HL-60 (cell line): Measurements from ENCODE around the gene THRB.

Experiments used
- REST ChIP-seq: IDR thresholded peaks from 2 replicates; pipeline ENCODE4 v1.6.1; 2012; ENCODE audit warnings: low read depth; ENCODE audit not compliant: insufficient replicate concordance
- TF ChIP-seq, protein P1 (sequence below): IDR thresholded peaks from one replicate; pipeline ENCODE4 v1.5.1; 2011; ENCODE audit warnings: low read length, control low read depth, inconsistent platforms; ENCODE audit not compliant: insufficient read depth

GRCh38 chr3:24158761-24159454 is 335.7 kb downstream of the THRB start:
- TF ChIP-seq, protein P1, sequence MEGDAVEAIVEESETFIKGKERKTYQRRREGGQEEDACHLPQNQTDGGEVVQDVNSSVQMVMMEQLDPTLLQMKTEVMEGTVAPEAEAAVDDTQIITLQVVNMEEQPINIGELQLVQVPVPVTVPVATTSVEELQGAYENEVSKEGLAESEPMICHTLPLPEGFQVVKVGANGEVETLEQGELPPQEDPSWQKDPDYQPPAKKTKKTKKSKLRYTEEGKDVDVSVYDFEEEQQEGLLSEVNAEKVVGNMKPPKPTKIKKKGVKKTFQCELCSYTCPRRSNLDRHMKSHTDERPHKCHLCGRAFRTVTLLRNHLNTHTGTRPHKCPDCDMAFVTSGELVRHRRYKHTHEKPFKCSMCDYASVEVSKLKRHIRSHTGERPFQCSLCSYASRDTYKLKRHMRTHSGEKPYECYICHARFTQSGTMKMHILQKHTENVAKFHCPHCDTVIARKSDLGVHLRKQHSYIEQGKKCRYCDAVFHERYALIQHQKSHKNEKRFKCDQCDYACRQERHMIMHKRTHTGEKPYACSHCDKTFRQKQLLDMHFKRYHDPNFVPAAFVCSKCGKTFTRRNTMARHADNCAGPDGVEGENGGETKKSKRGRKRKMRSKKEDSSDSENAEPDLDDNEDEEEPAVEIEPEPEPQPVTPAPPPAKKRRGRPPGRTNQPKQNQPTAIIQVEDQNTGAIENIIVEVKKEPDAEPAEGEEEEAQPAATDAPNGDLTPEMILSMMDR: no peak
- no peak for TF ChIP-seq REST
